KG1 (cell line): ENCODE data around the gene SLC6A7.

Experiments used
- DNase-seq: peaks from one replicate; lab custom pipeline; 2025; lab: John Stamatoyannopoulos, UW

The SLC6A7 gene

GRCh38 chr5:150190987-150191386, 1.1 kb downstream of the SLC6A7 start:
- no peak for DNase-seq

- DNase-seq = no peak
Observed at GRCh38 chr5:150192462-150192861, 2.6 kb downstream of the SLC6A7 start.

GRCh38 chr5:150195736-150196485, 6.0 kb downstream of the SLC6A7 start:
- no peak for DNase-seq

GRCh38 chr5:150196514-150196913, 6.7 kb downstream of the SLC6A7 start:
- DNase-seq = no peak

GRCh38 chr5:150196986-150197385, 7.1 kb downstream of the SLC6A7 start:
- DNase-seq = no peak

- no peak for DNase-seq
Observed at GRCh38 chr5:150197476-150197875, 7.6 kb downstream of the SLC6A7 start.

GRCh38 chr5:150202501-150202900, 12.6 kb downstream of the SLC6A7 start:
- no peak for DNase-seq

- DNase-seq = no peak
Observed at GRCh38 chr5:150203832-150204589, 14.1 kb downstream of the SLC6A7 start.

- DNase-seq = no peak
Observed at GRCh38 chr5:150204590-150204960, 14.7 kb downstream of the SLC6A7 start.

GRCh38 chr5:150206098-150206778, 16.4 kb downstream of the SLC6A7 start:
- no peak for DNase-seq

- no peak for DNase-seq
Observed at GRCh38 chr5:150206779-150207115, 16.9 kb downstream of the SLC6A7 start.

- DNase-seq = no peak
Observed at GRCh38 chr5:150208187-150209098, 18.6 kb downstream of the SLC6A7 start.

- DNase-seq = no peak
Observed at GRCh38 chr5:150209099-150209635, 19.3 kb downstream of the SLC6A7 start.

GRCh38 chr5:150210644-150211043, 20.8 kb downstream of the SLC6A7 start:
- DNase-seq = no peak

- no peak for DNase-seq
Observed at GRCh38 chr5:150211156-150212030, 21.5 kb downstream of the SLC6A7 start.

- no peak for DNase-seq
Observed at GRCh38 chr5:150213530-150213929, 23.7 kb downstream of the SLC6A7 start.

GRCh38 chr5:150214289-150214688, 24.4 kb downstream of the SLC6A7 start:
- DNase-seq = no peak

GRCh38 chr5:150215979-150216944, 26.4 kb downstream of the SLC6A7 start:
- no peak for DNase-seq

GRCh38 chr5:150217038-150217437, 27.2 kb downstream of the SLC6A7 start:
- no peak for DNase-seq
